ENCODE data around the gene CAMSAP2. TPM values are rescaled to one million over a fixed set of nuclear protein-coding genes. Genes with fewer than 3 reads are reported as not detected.

The CAMSAP2 gene
- polyA plus RNA-seq, 1 donor (not counting 4 experiments of a cell fraction or from before 2014, with no cell fraction given) = 47.8 TPM

DNA sequence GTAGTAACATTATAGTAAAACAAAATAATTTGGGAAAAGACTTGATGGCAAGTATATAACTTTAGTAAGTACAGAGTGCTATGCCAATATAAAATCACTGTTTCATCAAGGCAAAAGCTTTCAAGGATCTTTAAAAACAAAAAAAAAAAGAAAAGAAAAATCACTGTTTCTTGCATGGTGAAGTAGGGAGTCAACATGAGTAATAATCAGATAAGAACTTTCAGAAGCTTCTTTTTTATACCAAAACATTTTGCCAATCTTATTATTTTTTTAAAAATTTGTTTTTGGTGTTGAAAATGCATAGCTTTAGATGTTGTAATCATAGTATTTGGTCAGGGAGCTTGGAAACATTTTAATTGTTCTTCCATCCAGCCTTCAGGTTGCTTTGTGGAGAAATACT, 37.2 kb downstream of the CAMSAP2 start:
- peaks cover 29% of the 10 kb centered on the region for H3K4me1 ChIP-seq (ENCODE audit: control insufficient read depth, extremely low read depth, insufficient read depth, low read length)
- peaks cover 7% of the 10 kb centered on the region for H4K20me1 ChIP-seq (ENCODE audit: control insufficient read depth, extremely low read depth, insufficient read depth, low read length)
- no peak overlapping the region for H3K9ac ChIP-seq (ENCODE audit: control insufficient read depth, extremely low read depth, insufficient read depth, low read length)
- H3K4me2 ChIP-seq (ENCODE audit: control insufficient read depth, extremely low read depth, insufficient read depth, low read depth, low read length) = no peak overlapping the region
- no peaks in the 10 kb centered on the region for H3K9me3 ChIP-seq (ENCODE audit: control insufficient read depth, low read depth, low read length)
- H3K4me3 ChIP-seq (ENCODE audit: control insufficient read depth in 2 of 3, extremely low read depth in 1 of 3, insufficient read depth in 2 of 3, low read depth in 1 of 3, low read length in 3 of 3) = no peak overlapping the region
- H3K9me1 ChIP-seq (ENCODE audit: control insufficient read depth, extremely low read depth, insufficient read depth, low read length) = no peaks in the 10 kb centered on the region
- H2AFZ ChIP-seq (ENCODE audit: control insufficient read depth, low read length) = no peak overlapping the region
- H3K79me2 ChIP-seq (ENCODE audit: control insufficient read depth, insufficient read depth, low read length) = peaks cover 74% of the 10 kb centered on the region
- no peak for TF ChIP-seq CTCF (optimal IDR thresholded peaks at IDR 0.05 in 1 of 3, IDR thresholded peaks at IDR 0.05 in 1 of 3, conservative IDR thresholded peaks at IDR 0.05 in 1 of 3; ENCODE audit: extremely low read depth in 1 of 3, insufficient read depth in 2 of 3, low read length in 3 of 3)
- TF ChIP-seq EZH2 (IDR thresholded peaks at IDR 0.05; ENCODE audit: low read length) = no peak
- no peak overlapping the region for H3K27ac ChIP-seq (ENCODE audit: control insufficient read depth, insufficient read depth, low read length)
- dilution Hi-C loops (cut with MboI; ENCODE audit: extremely low pct_ligation_motif_present, low sequenced_read_pairs) = loop anchor here (25.0 kb wide), 1 partner anchor 164 kb away; the partner anchor contains the start of gene KIF14
- peaks cover 0 to 13% of the 10 kb centered on the region in 2 experiments for H3K36me3 ChIP-seq (ENCODE audit: control insufficient read depth in 2 of 2, extremely low read depth in 1 of 2, insufficient read depth in 2 of 2, low read length in 2 of 2)
- FAIRE-seq (no peak), DNase-seq (ENCODE audit: low read depth, low spot score) (no peak)
- no peaks in the 10 kb centered on the region for H3K27me3 ChIP-seq (ENCODE audit: control insufficient read depth, extremely low read depth, insufficient read depth, low read length)

GRCh38 chr1:200776949-200777348, 38.3 kb downstream of the CAMSAP2 start:
- dilution Hi-C loops (cut with MboI; ENCODE audit: extremely low pct_ligation_motif_present, low sequenced_read_pairs) = loop anchor here (25.0 kb wide), 1 partner anchor 165 kb away; the partner anchor contains the start of gene KIF14
- H2AFZ ChIP-seq (ENCODE audit: control insufficient read depth, low read length) = no peak overlapping the region
- no peak overlapping the region for H3K4me2 ChIP-seq (ENCODE audit: control insufficient read depth, extremely low read depth, insufficient read depth, low read depth, low read length)
- H3K9me1 ChIP-seq (ENCODE audit: control insufficient read depth, extremely low read depth, insufficient read depth, low read length) = no peaks in the 10 kb centered on the region
- no peak overlapping the region for H3K4me3 ChIP-seq (ENCODE audit: control insufficient read depth in 2 of 3, extremely low read depth in 1 of 3, insufficient read depth in 2 of 3, low read depth in 1 of 3, low read length in 3 of 3)
- peaks cover 22% of the 10 kb centered on the region for H3K4me1 ChIP-seq (ENCODE audit: control insufficient read depth, extremely low read depth, insufficient read depth, low read length)
- peaks cover 0 to 13% of the 10 kb centered on the region in 2 experiments for H3K36me3 ChIP-seq (ENCODE audit: control insufficient read depth in 2 of 2, extremely low read depth in 1 of 2, insufficient read depth in 2 of 2, low read length in 2 of 2)
- peaks cover 85% of the 10 kb centered on the region for H3K79me2 ChIP-seq (ENCODE audit: control insufficient read depth, insufficient read depth, low read length)
- H3K9me3 ChIP-seq (ENCODE audit: control insufficient read depth, low read depth, low read length) = no peaks in the 10 kb centered on the region
- H3K27me3 ChIP-seq (ENCODE audit: control insufficient read depth, extremely low read depth, insufficient read depth, low read length) = no peaks in the 10 kb centered on the region
- H3K27ac ChIP-seq (ENCODE audit: control insufficient read depth, insufficient read depth, low read length) = no peak overlapping the region
- DNase-seq (ENCODE audit: low read depth, low spot score) = no peak
- peaks cover 7% of the 10 kb centered on the region for H4K20me1 ChIP-seq (ENCODE audit: control insufficient read depth, extremely low read depth, insufficient read depth, low read length)
- no peak for TF ChIP-seq CTCF (optimal IDR thresholded peaks at IDR 0.05 in 1 of 3, IDR thresholded peaks at IDR 0.05 in 1 of 3, conservative IDR thresholded peaks at IDR 0.05 in 1 of 3; ENCODE audit: extremely low read depth in 1 of 3, insufficient read depth in 2 of 3, low read length in 3 of 3)
- TF ChIP-seq EZH2 (IDR thresholded peaks at IDR 0.05; ENCODE audit: low read length) = no peak
- FAIRE-seq = no peak
- no peak overlapping the region for H3K9ac ChIP-seq (ENCODE audit: control insufficient read depth, extremely low read depth, insufficient read depth, low read length)

All from keratinocyte (primary cell).